Osteoblast (primary cell): ENCODE results near the gene AUTS2. TPM values are rescaled to one million over a fixed set of nuclear protein-coding genes. Genes with fewer than 3 reads are reported as not detected.

Source experiments
- DNase-seq: peaks from one replicate; pipeline ENCODE4 v3.0.0; 2011; ENCODE audit warnings: low spot score, mixed read lengths; ENCODE audit not compliant: insufficient read length; ENCODE audit errors: missing footprints
- H2AFZ ChIP-seq: 2 replicates; pipeline ENCODE4 v1.6.0; 2011; ENCODE audit warnings: mild to moderate bottlenecking, low read length
- H3K27ac ChIP-seq: 2 replicates; pipeline ENCODE4 v1.5.1; 2011; ENCODE audit warnings: mild to moderate bottlenecking, low read depth, low read length, moderate library complexity
- H3K27me3 ChIP-seq: 2 replicates; pipeline ENCODE4 v1.6.0; 2012; ENCODE audit warnings: mild to moderate bottlenecking, control low read depth, inconsistent platforms, low read length, moderate library complexity; ENCODE audit not compliant: insufficient read depth
- H3K36me3 ChIP-seq: 2 replicates; pipeline ENCODE4 v1.5.1; 2011; ENCODE audit warnings: mild to moderate bottlenecking, low read length, control low read depth, moderate library complexity; ENCODE audit not compliant: insufficient read depth
- H3K4me1 ChIP-seq: 2 replicates; pipeline ENCODE4 v1.5.1; 2011; ENCODE audit warnings: mild to moderate bottlenecking, low read length, control low read depth, moderate library complexity; ENCODE audit not compliant: insufficient read depth
- H3K4me2 ChIP-seq: 2 replicates; pipeline ENCODE4 v1.6.0; 2011; ENCODE audit warnings: mild to moderate bottlenecking, low read length; ENCODE audit not compliant: insufficient read depth
- H3K4me3 ChIP-seq: fragments of 200-600 bp; sonication (generic); 3 replicates; pipeline ENCODE4 v1.5.1; 2012; ENCODE audit warnings: mild to moderate bottlenecking, low read length, inconsistent platforms; ENCODE audit not compliant: insufficient read depth
- H3K79me2 ChIP-seq: 2 replicates; pipeline ENCODE4 v1.6.0; 2012; ENCODE audit warnings: mild to moderate bottlenecking, low read length, control low read depth, inconsistent platforms; ENCODE audit not compliant: insufficient read depth
- H3K9me3 ChIP-seq: 2 replicates; pipeline ENCODE4 v1.5.1; 2011; ENCODE audit warnings: low read depth, low read length, control low read depth
- H4K20me1 ChIP-seq: 2 replicates; pipeline ENCODE4 v1.6.0; 2012; ENCODE audit warnings: mild to moderate bottlenecking, low read length, control low read depth; ENCODE audit not compliant: insufficient read depth
- total RNA-seq: library from RNA; depleted of rRNA; stranded (reverse); fragments of >200 nt; gene quantifications from 2 replicates; pipeline ENCODE4 v1.2.3, GENCODE V29; 2012
- TF ChIP-seq, protein P1 (sequence below): IDR thresholded peaks from 2 replicates; pipeline ENCODE4 v1.5.1; 2011; ENCODE audit warnings: mild to moderate bottlenecking, low read depth, low read length, moderate library complexity; ENCODE audit errors: extremely low read depth

The AUTS2 gene
- total RNA-seq, 1 donor = 15.2 TPM

DNA sequence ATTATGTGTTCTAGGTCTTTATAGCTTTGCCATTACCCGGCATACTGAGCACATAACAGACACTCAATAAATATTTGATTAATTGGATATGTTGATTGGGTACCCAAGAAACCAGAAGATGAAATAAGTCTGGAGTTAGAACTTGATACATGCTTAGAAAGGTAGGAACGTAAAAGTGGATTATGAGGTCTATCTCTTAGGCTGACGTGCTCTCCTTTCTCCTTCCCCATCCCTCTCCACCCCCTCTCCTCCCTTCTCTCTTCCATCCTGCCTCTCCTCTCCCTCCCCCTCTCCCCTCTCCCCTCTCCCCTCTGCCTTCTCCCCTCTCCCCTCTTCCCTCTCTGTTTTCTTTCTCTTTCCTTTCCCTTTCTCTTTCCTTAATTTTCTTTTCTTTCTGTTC, 34.0 kb downstream of the AUTS2 start:
- H3K36me3 ChIP-seq = no peaks in the 10 kb centered on the region
- H3K9me3 ChIP-seq = no peaks in the 10 kb centered on the region
- H2AFZ ChIP-seq = no peak overlapping the region
- no peaks in the 10 kb centered on the region for H4K20me1 ChIP-seq
- no peaks in the 10 kb centered on the region for H3K27me3 ChIP-seq
- no peak for DNase-seq
- TF ChIP-seq, protein P1, sequence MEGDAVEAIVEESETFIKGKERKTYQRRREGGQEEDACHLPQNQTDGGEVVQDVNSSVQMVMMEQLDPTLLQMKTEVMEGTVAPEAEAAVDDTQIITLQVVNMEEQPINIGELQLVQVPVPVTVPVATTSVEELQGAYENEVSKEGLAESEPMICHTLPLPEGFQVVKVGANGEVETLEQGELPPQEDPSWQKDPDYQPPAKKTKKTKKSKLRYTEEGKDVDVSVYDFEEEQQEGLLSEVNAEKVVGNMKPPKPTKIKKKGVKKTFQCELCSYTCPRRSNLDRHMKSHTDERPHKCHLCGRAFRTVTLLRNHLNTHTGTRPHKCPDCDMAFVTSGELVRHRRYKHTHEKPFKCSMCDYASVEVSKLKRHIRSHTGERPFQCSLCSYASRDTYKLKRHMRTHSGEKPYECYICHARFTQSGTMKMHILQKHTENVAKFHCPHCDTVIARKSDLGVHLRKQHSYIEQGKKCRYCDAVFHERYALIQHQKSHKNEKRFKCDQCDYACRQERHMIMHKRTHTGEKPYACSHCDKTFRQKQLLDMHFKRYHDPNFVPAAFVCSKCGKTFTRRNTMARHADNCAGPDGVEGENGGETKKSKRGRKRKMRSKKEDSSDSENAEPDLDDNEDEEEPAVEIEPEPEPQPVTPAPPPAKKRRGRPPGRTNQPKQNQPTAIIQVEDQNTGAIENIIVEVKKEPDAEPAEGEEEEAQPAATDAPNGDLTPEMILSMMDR = no peak
- H3K27ac ChIP-seq = no peak overlapping the region
- no peak overlapping the region for H3K4me3 ChIP-seq
- H3K4me1 ChIP-seq = peaks cover 12% of the 10 kb centered on the region
- H3K79me2 ChIP-seq = no peaks in the 10 kb centered on the region
- no peak overlapping the region for H3K4me2 ChIP-seq

DNA sequence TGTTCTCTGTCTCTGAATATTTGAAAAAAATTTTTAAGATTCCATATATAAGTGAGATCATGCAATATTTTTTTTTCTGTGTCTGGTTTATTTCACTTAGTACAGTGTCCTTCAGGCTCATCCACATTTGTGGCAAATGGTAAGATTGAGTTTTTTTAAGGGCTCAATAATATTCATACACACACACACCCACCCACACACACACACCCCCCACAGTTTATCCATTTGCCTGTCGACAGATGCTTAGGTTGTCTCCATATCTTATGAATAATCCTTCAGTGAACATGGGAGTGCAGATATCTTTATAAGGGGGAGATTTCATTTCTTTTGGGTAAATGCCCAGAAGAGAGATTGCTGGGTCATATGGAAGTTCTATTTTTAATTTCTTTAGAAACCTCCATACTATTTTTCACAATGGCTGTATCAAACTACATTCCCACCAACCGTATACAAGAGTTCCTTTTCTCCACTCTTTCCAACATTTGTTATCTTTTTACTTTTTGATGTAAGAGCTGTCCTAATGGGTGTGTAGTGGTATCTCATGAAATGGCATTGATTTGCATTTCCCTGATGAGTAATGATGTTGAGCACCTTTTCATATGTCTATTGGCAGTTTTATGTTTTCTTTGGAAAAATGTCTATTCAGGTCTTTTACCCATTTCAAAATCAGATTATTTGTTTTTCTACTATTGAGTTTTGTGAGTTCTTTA, 35.0 kb downstream of the AUTS2 start:
- Histone ChIP-seq H3K79me2 (no peaks in the 10 kb centered on the region), H3K4me3 (no peak overlapping the region), H3K4me2 (no peak overlapping the region), H4K20me1 (no peaks in the 10 kb centered on the region), H2AFZ (no peak overlapping the region), H3K4me1 (peaks cover 12% of the 10 kb centered on the region), H3K27me3 (no peaks in the 10 kb centered on the region), H3K27ac (no peak overlapping the region), H3K9me3 (no peaks in the 10 kb centered on the region), H3K36me3 (no peaks in the 10 kb centered on the region)
- DNase-seq = no peak
- TF ChIP-seq, protein P1 = no peak

DNA sequence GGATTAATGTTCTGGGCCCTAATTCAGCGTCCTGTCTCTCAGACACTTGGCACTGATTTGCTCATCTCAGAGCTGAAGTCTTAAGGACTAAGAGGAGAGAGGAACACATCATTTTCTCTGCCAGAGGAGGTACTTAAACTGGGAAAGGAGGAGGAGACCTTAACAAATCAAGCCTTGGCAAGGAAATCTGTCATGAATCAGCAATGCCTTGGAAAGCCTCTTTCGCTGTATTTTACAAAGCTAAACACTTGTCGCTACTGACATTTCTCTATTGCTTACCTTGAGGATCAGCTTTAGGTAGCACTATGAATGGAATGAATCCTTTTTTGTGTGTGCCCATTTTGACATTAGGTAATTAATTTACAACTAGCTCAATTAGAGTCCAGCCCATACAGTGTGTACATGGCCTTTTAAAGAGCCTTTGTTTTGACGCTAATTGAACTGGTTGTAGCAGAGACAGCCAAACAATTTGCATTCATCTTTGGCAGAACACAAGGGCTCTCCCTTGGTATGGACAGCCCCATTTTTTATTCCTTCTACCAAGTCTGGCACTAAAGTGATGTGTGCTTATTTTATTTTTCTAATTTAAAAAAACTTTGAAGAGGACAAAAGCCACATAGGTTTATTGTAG, 37.4 kb downstream of the AUTS2 start:
- no peak for DNase-seq
- TF ChIP-seq, protein P1 = no peak
- H3K27me3 ChIP-seq = no peaks in the 10 kb centered on the region
- no peak overlapping the region for H3K27ac ChIP-seq
- H3K4me2 ChIP-seq = no peak overlapping the region
- H3K4me3 ChIP-seq = no peak overlapping the region
- H3K4me1 ChIP-seq = peaks cover 3% of the 10 kb centered on the region
- H2AFZ ChIP-seq = no peak overlapping the region
- H3K9me3 ChIP-seq = no peaks in the 10 kb centered on the region
- no peaks in the 10 kb centered on the region for H4K20me1 ChIP-seq
- no peaks in the 10 kb centered on the region for H3K36me3 ChIP-seq
- no peaks in the 10 kb centered on the region for H3K79me2 ChIP-seq

DNA sequence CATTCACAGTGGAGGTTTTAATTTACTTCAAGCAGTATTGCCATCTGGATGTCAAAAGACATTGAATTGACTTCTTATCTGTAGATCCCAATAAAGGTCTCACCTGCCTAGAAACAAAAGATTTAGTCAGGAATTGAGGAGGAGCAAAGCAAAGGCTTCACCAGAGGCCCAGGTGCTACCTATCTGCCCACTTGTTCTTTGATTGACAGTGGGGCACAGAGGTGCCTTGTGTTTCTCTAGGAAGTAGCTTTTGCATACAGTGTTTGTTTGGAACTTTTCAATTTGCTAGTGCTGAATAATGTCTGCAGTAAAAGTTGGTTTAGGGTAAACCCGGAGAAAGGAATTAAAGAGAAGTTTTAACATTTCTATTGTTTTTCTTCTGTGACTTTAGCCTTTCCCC, 40.4 kb downstream of the AUTS2 start:
- H3K4me3 ChIP-seq = no peak overlapping the region
- no peaks in the 10 kb centered on the region for H3K79me2 ChIP-seq
- peaks cover 7% of the 10 kb centered on the region for H4K20me1 ChIP-seq
- no peaks in the 10 kb centered on the region for H3K9me3 ChIP-seq
- H2AFZ ChIP-seq = no peak overlapping the region
- no peaks in the 10 kb centered on the region for H3K36me3 ChIP-seq
- DNase-seq = no peak
- no peaks in the 10 kb centered on the region for H3K4me1 ChIP-seq
- no peak overlapping the region for H3K4me2 ChIP-seq
- no peak overlapping the region for H3K27ac ChIP-seq
- H3K27me3 ChIP-seq = no peaks in the 10 kb centered on the region
- TF ChIP-seq, protein P1 = no peak
